ENCODE data around the gene PRDM15. TPM values are rescaled to one million over a fixed set of nuclear protein-coding genes. Genes with fewer than 3 reads are reported as not detected.

PRDM15 gene
- polyA plus RNA-seq, 3 donors from 2014 or later, result 1.3 to 3.5 TPM; not detected in 1

DNA sequence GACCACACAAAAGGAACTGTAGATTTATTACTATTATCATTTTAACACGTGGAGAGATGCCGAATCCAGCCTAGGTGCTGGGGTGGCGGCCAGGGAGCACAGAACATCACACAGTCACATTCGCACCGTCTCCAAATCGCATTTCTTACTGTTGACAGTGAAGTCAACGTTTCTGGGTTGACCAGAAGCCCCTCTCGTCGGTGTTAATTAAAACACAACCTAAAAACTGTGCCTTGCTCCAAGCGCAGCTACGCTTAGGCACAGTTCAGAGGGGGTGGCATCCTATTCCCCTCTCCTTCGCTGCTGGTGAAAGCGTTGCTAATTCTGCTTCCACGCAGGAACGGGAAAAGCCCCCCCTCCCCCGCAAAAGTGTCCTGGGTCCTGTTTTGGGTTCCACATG lies 116.4 kb downstream of the PRDM15 start:
- H3K4me3 Mint-ChIP-seq, result no peak overlapping the region
- no peak overlapping the region for H3K27ac Mint-ChIP-seq
- peaks cover 24 to 53% (median 27%) of the 10 kb centered on the region in 3 donors for H3K27me3 Mint-ChIP-seq (ENCODE audit: low read depth in 3 of 3)
- DNase-seq, result no peak
- H3K4me1 Mint-ChIP-seq, result peaks cover 13 to 18% of the 10 kb centered on the region in 2 donors
- H3K36me3 Mint-ChIP-seq, result peaks cover 0 to 3% (median 0%) of the 10 kb centered on the region in 3 donors
- peaks cover 0 to 4% (median 0%) of the 10 kb centered on the region in 6 donors for H3K9me3 Mint-ChIP-seq

DNA sequence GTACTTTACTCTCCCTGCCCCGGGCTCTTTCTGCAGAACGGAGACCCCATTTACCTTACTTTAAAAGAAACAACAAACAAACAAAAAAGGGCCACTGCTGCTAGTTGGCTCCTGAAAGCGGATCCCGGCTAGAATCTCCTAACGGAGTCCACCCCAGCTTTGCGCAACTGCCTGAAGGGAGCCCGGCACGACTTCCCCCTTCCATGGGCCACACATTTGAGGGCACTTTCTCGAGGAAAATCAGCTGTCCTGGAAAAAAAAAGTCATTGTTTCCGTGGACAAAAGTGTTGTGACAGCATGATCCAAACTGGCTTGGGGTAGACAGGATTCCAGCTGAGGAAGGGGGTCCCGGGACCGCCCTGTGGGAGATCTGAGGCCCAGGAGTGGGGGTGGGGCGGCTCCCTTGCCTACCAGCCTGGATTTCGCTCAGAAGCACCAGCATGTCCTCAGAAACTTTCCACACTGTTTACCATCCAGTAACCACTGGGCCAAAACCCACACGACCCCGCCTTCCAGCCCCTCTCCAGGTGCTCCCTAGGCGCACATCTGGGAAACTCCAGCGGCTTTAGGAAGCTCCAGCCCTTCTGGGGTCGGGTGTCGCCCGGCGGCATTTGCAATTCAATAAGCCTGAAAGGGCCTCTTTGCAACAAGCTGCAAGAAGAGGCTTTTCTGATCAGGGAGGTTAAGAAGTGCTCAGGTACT lies 117.1 kb downstream of the PRDM15 start:
- Mint-ChIP-seq H3K9me3 (peaks cover 0 to under 1% (median 0%) of the 10 kb centered on the region in 6 donors), H3K4me1 (peaks cover 6 to 12% of the 10 kb centered on the region in 2 donors), H3K27ac (no peak overlapping the region), H3K4me3 (no peak overlapping the region), H3K36me3 (no peaks in the 10 kb centered on the region), H3K27me3 (ENCODE audit: low read depth in 3 of 3) (peaks cover 20 to 47% (median 20%) of the 10 kb centered on the region in 3 donors)
- no peak for DNase-seq

DNA sequence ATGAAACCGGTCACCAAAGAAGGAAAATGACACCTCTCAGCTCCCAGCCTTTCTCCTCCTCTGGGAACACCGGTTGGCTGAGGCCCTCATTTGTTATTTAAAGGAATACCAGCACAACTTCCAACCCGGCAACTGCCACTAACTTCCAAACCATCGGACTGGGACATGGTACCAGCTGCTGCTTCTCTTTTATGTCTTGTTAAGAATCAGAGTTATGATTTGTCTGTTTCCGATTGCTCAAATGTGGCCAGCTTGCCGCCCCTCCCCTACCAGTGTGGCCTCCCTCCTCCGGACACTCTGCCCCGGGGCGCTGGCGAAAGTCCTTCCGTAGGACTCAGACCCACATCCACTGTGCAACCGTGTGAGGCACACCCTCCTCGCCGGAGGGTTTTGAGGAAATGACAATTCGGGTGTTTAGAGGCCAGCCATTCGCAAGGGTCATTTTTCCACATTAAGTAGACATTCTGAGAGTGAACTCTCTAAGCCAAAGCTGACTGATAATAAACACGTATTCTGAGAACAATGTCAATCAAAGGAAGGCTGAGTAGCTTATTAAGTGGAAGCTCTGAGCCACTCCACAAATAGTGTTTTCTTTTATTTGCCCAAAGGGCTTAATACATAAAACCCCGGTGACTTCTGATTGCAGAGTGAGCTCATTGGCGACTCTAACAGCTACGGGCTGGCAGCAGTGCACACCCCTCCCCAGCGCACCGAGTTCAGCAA lies 117.8 kb downstream of the PRDM15 start:
- peak overlapping the region in 3 of 5 donors; percentile 6 to 52 (median 7) for H3K4me3 Mint-ChIP-seq
- peaks cover 19 to 46% (median 20%) of the 10 kb centered on the region in 3 donors for H3K27me3 Mint-ChIP-seq (ENCODE audit: low read depth in 3 of 3)
- DNase-seq, result peak in 1 of 3 donors; percentile 5
- H3K36me3 Mint-ChIP-seq, result no peaks in the 10 kb centered on the region
- peaks cover 5 to 9% of the 10 kb centered on the region in 2 donors for H3K4me1 Mint-ChIP-seq
- no peak overlapping the region for H3K27ac Mint-ChIP-seq
- no peaks in the 10 kb centered on the region for H3K9me3 Mint-ChIP-seq

DNA sequence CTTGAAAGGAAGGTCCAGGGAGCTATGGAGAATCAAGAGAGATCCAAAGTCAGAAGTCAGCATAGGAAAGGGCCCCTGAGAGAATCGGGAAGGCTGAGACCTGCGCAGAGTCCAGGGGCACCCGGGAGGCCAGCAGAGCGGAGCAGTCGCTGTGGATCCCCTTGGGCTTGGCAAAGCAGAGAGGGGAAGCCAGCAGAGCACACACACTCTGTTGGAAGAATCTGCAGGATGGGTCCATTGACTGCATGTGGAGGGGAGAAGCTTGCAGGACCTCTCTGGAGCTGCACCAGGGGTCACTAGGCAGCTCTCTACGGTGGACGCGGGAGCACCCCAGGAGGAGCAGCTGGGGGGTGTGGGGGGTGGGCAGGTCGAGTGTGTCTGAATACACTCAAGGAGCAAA lies 118.7 kb downstream of the PRDM15 start:
- Mint-ChIP-seq H3K27ac (no peak overlapping the region), H3K4me3 (peak overlapping the region in 1 of 5 donors; percentile 30), H3K36me3 (no peaks in the 10 kb centered on the region)

DNA sequence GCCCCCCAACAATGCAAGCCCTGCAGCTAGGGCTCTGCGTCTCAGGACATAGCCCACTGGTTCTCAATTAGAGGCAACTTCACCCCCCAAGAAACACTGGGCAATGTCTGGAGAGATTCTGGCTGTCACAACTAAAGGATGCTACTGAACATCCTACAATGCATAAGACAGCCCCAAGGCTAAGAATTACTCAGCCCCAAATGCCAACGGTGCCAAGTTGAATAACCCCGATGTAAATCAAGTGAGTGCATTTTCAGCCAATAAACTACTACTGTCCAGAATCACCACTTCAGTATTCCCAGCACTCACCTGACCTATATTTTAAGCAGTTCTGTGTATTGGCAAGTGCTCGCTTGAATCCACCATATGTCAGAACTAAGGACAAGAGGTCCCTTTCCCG lies 119.2 kb downstream of the PRDM15 start:
- Mint-ChIP-seq H3K27me3 (ENCODE audit: low read depth in 3 of 3) (peaks cover 14 to 39% (median 18%) of the 10 kb centered on the region in 3 donors), H3K27ac (no peak overlapping the region), H3K4me3 (peak overlapping the region in 1 of 5 donors; percentile 30), H3K4me1 (peaks cover 5 to 9% of the 10 kb centered on the region in 2 donors), H3K9me3 (no peaks in the 10 kb centered on the region), H3K36me3 (no peaks in the 10 kb centered on the region)
- DNase-seq, result no peak

More for the DNA sequence above, 118.7 kb downstream of the PRDM15 start:
- no peaks in the 10 kb centered on the region for H3K9me3 Mint-ChIP-seq
- peaks cover 16 to 44% (median 19%) of the 10 kb centered on the region in 3 donors for H3K27me3 Mint-ChIP-seq (ENCODE audit: low read depth in 3 of 3)
- H3K4me1 Mint-ChIP-seq, result peaks cover 5 to 9% of the 10 kb centered on the region in 2 donors
- no peak for DNase-seq

DNA sequence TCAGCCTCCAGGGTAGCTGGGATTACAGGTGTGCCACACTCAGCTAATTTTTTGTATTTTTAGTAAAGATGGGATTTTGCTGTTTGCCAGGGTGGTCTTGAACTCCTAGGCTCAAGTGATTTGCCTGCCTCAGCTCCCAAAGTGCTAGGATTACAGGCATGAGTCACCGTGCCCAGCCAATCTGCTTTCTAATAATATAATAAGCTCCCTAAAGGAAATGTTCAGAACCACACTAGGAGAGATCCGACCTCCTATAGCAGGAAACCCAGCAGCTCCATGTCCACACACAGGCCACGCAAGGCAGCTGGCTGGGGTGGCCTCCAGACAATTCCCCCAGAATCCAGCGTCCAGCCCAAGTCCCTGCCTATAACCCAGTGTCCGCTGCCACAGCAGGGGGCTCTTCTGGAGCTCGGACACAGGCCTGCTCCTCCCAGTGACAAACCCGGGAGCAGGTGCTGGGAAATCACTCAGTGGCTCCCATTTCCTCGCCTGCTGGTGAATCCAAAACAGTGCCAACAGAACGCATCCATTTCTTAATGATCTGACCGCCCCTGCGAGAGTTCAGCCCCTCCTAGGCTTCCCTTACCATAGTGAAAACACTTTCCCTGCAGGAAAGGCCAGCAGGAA lies 119.8 kb downstream of the PRDM15 start:
- H3K27ac Mint-ChIP-seq, result no peak overlapping the region
- peaks cover 10 to 37% (median 18%) of the 10 kb centered on the region in 3 donors for H3K27me3 Mint-ChIP-seq (ENCODE audit: low read depth in 3 of 3)
- DNase-seq, result no peak
- no peaks in the 10 kb centered on the region for H3K9me3 Mint-ChIP-seq
- H3K4me3 Mint-ChIP-seq, result no peak overlapping the region
- no peaks in the 10 kb centered on the region for H3K36me3 Mint-ChIP-seq
- peaks cover 5 to 9% of the 10 kb centered on the region in 2 donors for H3K4me1 Mint-ChIP-seq

DNA sequence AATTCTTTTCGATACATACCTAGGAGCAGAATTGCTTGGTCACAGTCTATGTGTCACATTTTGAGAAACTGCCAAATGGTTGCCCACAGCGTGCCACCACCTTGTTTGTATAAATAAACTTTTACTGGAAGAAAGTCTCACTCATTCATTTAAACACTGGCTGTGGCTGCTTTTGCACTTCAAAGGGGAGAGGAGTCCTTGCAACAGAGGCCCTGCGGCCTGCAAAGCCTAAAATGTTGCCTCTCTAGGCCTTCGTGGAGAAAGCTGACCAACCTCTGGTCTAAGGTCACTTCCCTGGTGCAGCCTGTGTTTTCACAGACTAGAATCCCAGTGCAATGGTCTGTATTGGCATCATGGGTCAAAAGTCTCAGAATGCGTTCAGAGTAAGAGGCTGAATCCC lies 120.6 kb downstream of the PRDM15 start:
- Mint-ChIP-seq H3K4me3 (no peak overlapping the region), H3K9me3 (no peaks in the 10 kb centered on the region), H3K36me3 (no peaks in the 10 kb centered on the region), H3K27ac (no peak overlapping the region), H3K4me1 (peaks cover 5 to 9% of the 10 kb centered on the region in 2 donors), H3K27me3 (ENCODE audit: low read depth in 3 of 3) (peaks cover 7 to 35% (median 16%) of the 10 kb centered on the region in 3 donors)
- DNase-seq, result no peak

DNA sequence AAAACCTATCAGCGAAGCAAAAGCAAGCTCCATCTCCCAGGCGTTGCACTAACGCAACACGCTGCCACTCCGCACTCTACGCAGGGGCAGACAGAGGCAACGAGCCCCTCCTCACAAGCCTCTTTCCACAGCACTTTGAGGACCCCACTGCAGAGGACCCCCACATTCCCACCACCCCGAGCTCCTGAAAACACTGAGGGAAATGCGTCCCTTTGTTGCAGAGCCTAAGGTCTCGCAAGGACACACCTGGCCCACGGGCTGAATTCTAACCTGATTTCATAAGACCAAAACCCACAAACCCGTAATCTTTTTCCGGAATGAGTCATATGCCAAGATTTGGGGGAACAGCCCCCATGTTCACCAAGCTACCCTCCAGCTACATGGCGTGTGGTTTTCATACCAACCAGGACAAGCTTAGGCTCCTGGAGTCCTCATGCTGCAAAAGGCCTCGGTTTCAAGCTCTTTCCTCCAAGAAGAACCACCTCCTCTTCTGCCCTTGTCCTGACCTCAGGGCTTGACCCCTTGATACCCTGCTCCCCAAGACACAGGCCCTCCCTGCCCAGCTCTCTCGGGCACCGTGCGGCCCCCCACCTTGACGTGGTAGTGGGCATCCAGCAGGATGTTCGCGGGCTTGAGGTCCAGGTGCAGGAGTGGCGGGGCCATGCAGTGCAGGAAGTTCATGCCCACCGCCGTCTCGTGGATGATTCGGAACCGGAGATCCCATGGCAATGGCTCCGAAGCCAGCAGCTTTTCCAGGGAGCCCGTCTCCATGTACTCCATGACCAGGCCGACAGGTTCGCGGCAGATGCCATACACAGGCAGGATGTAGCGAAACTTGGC lies 123.0 kb downstream of the PRDM15 start:
- Mint-ChIP-seq H3K9me3 (no peaks in the 10 kb centered on the region), H3K36me3 (no peaks in the 10 kb centered on the region), H3K4me3 (no peak overlapping the region), H3K27ac (no peak overlapping the region), H3K4me1 (peaks cover 2 to 4% of the 10 kb centered on the region in 2 donors), H3K27me3 (ENCODE audit: low read depth in 3 of 3) (peaks cover 6 to 16% (median 7%) of the 10 kb centered on the region in 3 donors)
- no peak for DNase-seq

DNA sequence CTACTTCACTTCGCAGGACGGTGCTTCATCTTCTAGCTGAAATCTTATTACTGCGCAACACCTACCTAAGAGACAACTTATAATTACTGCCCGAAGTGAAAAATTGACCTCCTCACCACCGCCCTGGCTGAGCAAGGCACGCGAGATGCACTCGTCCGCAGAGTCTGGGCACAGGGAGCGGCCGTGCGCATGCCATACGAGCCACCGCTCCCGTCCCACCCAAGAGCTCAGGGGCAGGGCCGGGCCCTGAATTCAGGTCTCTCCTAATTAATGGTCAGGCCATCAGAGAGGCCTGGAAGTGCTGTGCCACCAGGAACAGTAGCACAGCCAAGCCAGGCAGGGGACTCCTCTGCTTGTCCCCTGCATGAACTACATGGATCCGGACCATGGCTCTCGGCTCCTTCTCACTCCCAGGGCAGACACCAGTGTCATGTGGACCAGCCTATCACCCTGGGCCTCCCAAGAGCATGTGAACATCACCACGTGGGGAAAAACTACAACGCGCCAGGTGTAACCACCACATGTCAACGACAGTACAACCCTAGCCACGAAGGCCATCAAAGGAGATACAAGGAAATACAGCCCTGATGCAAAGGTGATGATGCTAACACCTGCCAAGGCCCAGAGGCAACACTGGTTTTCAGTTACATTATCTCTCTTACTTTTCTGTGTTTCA lies 123.7 kb downstream of the PRDM15 start:
- DNase-seq, result no peak
- no peaks in the 10 kb centered on the region for H3K36me3 Mint-ChIP-seq
- H3K27ac Mint-ChIP-seq, result no peak overlapping the region
- H3K27me3 Mint-ChIP-seq (ENCODE audit: low read depth in 3 of 3), result peaks cover 3 to 12% (median 6%) of the 10 kb centered on the region in 3 donors
- H3K4me3 Mint-ChIP-seq, result no peak overlapping the region
- H3K9me3 Mint-ChIP-seq, result no peaks in the 10 kb centered on the region
- no peaks in the 10 kb centered on the region for H3K4me1 Mint-ChIP-seq

DNA sequence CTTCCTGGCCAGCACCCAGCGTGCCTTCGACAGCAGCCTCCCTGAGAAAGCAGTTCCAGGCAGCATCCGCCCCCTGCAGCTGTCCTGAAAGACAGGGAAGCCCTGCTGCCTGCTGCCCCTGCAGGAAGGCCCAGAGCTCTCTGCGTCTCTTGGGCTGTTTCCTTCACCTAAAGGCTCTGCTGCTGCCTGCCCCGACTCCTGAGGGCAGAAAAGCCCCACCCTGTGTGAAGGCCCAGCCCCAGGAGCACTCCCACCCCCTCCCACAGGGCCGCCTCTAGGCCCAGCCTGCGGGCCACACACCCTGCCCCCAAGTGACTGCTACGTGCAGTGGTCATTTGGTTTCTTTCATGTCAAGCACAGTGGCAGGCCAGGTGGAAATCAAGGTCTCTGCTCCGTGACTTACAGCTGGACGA lies 124.7 kb downstream of the PRDM15 start:
- Mint-ChIP-seq H3K9me3 (no peaks in the 10 kb centered on the region), H3K27me3 (ENCODE audit: low read depth in 3 of 3) (peaks cover 0 to 6% (median 0%) of the 10 kb centered on the region in 3 donors), H3K4me3 (no peak overlapping the region), H3K36me3 (no peaks in the 10 kb centered on the region), H3K27ac (no peak overlapping the region), H3K4me1 (no peaks in the 10 kb centered on the region)
- no peak for DNase-seq

DNA sequence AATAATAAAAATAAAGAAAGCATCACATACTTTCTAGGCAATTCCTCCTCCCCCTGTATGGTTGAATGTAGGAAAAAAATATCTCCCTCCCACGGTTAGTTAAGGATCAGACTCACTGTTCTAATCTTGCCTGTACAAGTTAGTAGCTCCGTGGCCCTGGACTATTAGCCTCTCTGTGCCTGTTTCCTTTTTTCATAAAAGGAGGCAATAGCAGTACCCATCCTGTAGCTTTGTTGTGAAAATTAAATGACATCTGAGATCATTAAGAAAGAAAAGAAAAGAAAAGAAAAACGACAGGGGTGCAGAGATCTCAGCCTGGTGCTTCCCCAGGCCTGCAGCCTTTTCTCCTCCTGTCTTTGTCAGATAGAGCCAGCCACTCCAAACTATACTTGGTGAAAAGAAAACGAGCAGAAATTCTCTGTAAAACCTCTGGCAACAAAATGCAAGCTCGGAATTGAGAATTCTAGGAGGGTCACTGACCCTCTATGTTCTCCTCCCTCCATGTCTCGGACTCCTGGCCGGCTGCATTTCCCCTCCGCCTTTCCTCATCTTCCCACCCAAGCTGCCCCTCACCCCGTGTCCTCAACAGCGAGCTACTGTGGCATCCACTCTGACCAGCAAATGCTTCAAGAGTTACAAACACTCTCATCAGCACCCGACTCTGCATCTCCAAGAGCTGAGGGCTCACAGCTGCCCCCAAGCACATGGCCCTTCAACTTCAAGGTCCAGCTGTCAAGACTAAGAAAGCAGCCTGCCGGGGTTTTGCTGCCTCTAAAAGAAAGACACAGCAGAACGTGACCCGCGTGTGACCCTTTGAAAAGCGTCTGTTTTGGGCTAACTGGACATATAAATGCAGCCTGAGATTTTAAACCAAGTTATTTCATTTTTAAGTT lies 125.9 kb downstream of the PRDM15 start:
- Mint-ChIP-seq H3K36me3 (no peaks in the 10 kb centered on the region), H3K27me3 (ENCODE audit: low read depth in 3 of 3) (peaks cover 0 to 2% (median 0%) of the 10 kb centered on the region in 3 donors)

DNA sequence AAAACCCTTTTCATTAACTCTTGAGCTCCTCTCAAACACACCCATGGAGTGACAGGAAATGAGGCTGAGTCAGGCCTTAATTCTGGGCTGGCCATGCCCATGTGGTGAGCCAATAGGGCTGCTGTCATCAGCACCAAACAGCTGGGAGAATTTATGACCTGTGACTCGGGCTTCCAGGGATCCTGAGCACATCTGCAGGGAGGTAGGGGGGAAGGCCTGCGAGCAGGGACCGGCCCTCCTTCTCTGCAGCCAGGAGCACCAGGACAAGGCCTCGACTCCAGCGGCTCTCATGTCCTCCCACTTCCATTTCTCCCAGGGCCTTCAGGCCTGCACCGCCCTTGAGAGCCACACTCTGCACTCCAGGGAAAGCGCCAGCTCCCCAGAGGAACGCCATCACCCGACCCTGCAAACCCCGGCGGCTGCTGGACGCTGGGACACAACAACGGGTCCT lies 126.9 kb downstream of the PRDM15 start:
- Mint-ChIP-seq H3K4me3 (no peak overlapping the region), H3K27me3 (ENCODE audit: low read depth in 3 of 3) (peaks cover 0 to 4% (median 0%) of the 10 kb centered on the region in 3 donors), H3K9me3 (no peaks in the 10 kb centered on the region), H3K4me1 (no peaks in the 10 kb centered on the region), H3K36me3 (no peaks in the 10 kb centered on the region), H3K27ac (no peak overlapping the region)
- DNase-seq, result no peak

More for the DNA sequence above, 125.9 kb downstream of the PRDM15 start:
- no peak overlapping the region for H3K4me3 Mint-ChIP-seq
- no peaks in the 10 kb centered on the region for H3K4me1 Mint-ChIP-seq
- H3K27ac Mint-ChIP-seq, result no peak overlapping the region
- no peak for DNase-seq
- H3K9me3 Mint-ChIP-seq, result no peaks in the 10 kb centered on the region
